ENCODE results near the gene CECR2. TPM values are rescaled to one million over a fixed set of nuclear protein-coding genes. Genes with fewer than 3 reads are reported as not detected.

CECR2 gene
- total RNA-seq, 1 experiment from 2014 or later = 111 TPM

GRCh38 chr22:17542452-17542851 lies 173.2 kb downstream of the CECR2 start:
- H3K4me3 Mint-ChIP-seq = no peak overlapping the region
- no peak overlapping the region for H3K27ac Mint-ChIP-seq
- ChIA-PET CTCF (interaction anchor here (0.6 to 1.3 kb wide), 2 partner anchors 16 to 51 kb away, joined by 4 to 5 read pairs; no protein-coding TSS in a partner anchor), POLR2A (no interaction called here)
- TF ChIP-seq ZMAT4 (CRISPR knock-in tag; IDR thresholded peaks at IDR 0.05) (no peak), ELF4 (CRISPR knock-in tag; IDR thresholded peaks at IDR 0.05; ENCODE audit: low read depth) (no peak), MLX (CRISPR knock-in tag; IDR thresholded peaks at IDR 0.05) (no peak), ZBTB21 (CRISPR knock-in tag; IDR thresholded peaks at IDR 0.05; ENCODE audit: borderline replicate concordance) (no peak), RELA (CRISPR knock-in tag; IDR thresholded peaks at IDR 0.05; ENCODE audit: borderline replicate concordance) (no peak), TCF7 (CRISPR knock-in tag; IDR thresholded peaks at IDR 0.05; ENCODE audit: low read depth) (no peak), ATF3 (CRISPR knock-in tag; conservative IDR thresholded peaks at IDR 0.05) (no peak), TEAD4 (CRISPR knock-in tag; IDR thresholded peaks at IDR 0.05) (no peak)
- DNase-seq (ENCODE audit: low spot score) = no peak
- H3K9me3 Mint-ChIP-seq = no peaks in the 10 kb centered on the region
- no peaks in the 10 kb centered on the region for H3K4me1 Mint-ChIP-seq
- peaks cover 67% of the 10 kb centered on the region for H3K36me3 Mint-ChIP-seq
- H3K27me3 Mint-ChIP-seq (ENCODE audit: low read depth) = no peaks in the 10 kb centered on the region
- no peak for ATAC-seq

- no peak; the same call in 1 of the 2 replicates for ATAC-seq
These were observed 178.9 kb downstream of the CECR2 start for GRCh38 chr22:17548010-17548755.

More at GRCh38 chr22:17548010-17548755, 178.9 kb downstream of the CECR2 start:
- no peak overlapping the region for H3K4me3 Mint-ChIP-seq
- CTCF ChIA-PET = interaction anchor here (1.2 to 1.5 kb wide), 3 partner anchors 11 to 377 kb away, joined by 3 to 5 read pairs (median 4); no protein-coding TSS in a partner anchor
- no peak for DNase-seq (ENCODE audit: low spot score)
- H3K9me3 Mint-ChIP-seq = no peaks in the 10 kb centered on the region
- POLR2A ChIA-PET = interaction anchor here (1.0 kb wide), 1 partner anchor 376 kb away, joined by 3 read pairs; no protein-coding TSS in a partner anchor
- no peak overlapping the region for H3K27ac Mint-ChIP-seq
- H3K4me1 Mint-ChIP-seq = no peaks in the 10 kb centered on the region
- TF ChIP-seq USF2 (CRISPR knock-in tag; IDR thresholded peaks at IDR 0.05) (no peak), FOXP1 (CRISPR knock-in tag; IDR thresholded peaks at IDR 0.05; ENCODE audit: borderline replicate concordance) (no peak), AFF4 (CRISPR knock-in tag; IDR thresholded peaks at IDR 0.05; ENCODE audit: borderline replicate concordance) (no peak), MYBL2 (CRISPR knock-in tag; IDR thresholded peaks at IDR 0.05) (no peak), E2F4 (CRISPR knock-in tag; IDR thresholded peaks at IDR 0.05; ENCODE audit: borderline replicate concordance, low read depth) (no peak), ATF1 (CRISPR knock-in tag; IDR thresholded peaks at IDR 0.05) (no peak), ZSCAN18 (CRISPR knock-in tag; IDR thresholded peaks at IDR 0.05) (no peak), CREB1 (CRISPR knock-in tag; IDR thresholded peaks at IDR 0.05) (no peak)
- no peaks in the 10 kb centered on the region for H3K27me3 Mint-ChIP-seq (ENCODE audit: low read depth)
- peaks cover 78% of the 10 kb centered on the region for H3K36me3 Mint-ChIP-seq

All from WTC11 (cell line).